Liver (tissue), 9 donors: Measurements from ENCODE around the gene PRKD3. TPM values are rescaled to one million over a fixed set of nuclear protein-coding genes. Genes with fewer than 3 reads are reported as not detected.

Experiments used
- DNase-seq: peaks from one replicate; pipeline ENCODE4 v3.0.0-alpha.2; 2017; ENCODE audit warnings: low spot score
- H3K27ac ChIP-seq, 2 donors: one replicate each; pipeline ENCODE4 v1.7.0; 2013; ENCODE audit warnings: inconsistent platforms in 2 of 2, low read length in 2 of 2, control low read depth in 1 of 2, low read depth in 1 of 2, mild to moderate bottlenecking in 1 of 2
- H3K27me3 ChIP-seq, 4 donors: one replicate each; pipeline versions ENCODE4 v1.6.1 to v1.7.0; 2013; ENCODE audit warnings: low read length in 3 of 4, inconsistent platforms in 1 of 4, mild to moderate bottlenecking in 1 of 4, moderate library complexity in 1 of 4; ENCODE audit not compliant: control insufficient read depth in 4 of 4, insufficient read depth in 4 of 4
- H3K36me3 ChIP-seq, 4 donors: one replicate each; pipeline versions ENCODE4 v1.6.1 to v1.7.0; 2013; ENCODE audit warnings: low read length in 3 of 4, mild to moderate bottlenecking in 3 of 4, low read depth in 1 of 4, moderate library complexity in 1 of 4; ENCODE audit not compliant: control insufficient read depth in 4 of 4, insufficient read depth in 3 of 4
- H3K4me1 ChIP-seq, 4 donors: one replicate each; pipeline versions ENCODE4 v1.6.1 to v1.7.0; 2013; ENCODE audit warnings: low read length in 3 of 4, mild to moderate bottlenecking in 3 of 4, moderate library complexity in 1 of 4; ENCODE audit not compliant: control insufficient read depth in 4 of 4, insufficient read depth in 4 of 4
- H3K4me3 ChIP-seq, 3 donors: one replicate each; pipeline versions ENCODE4 v1.6.1 to v1.7.0; 2013; ENCODE audit warnings: low read length in 3 of 3, control low read depth in 1 of 3, low read depth in 1 of 3, mild to moderate bottlenecking in 1 of 3
- H3K9ac ChIP-seq, 2 donors: one replicate each; pipeline ENCODE4 v1.7.0; 2013; ENCODE audit warnings: low read length in 2 of 2, mild to moderate bottlenecking in 2 of 2, moderate library complexity in 2 of 2, control low read depth in 1 of 2, low read depth in 1 of 2
- H3K9me3 ChIP-seq, 4 donors: one replicate each; pipeline versions ENCODE4 v1.6.1 to v1.7.0; 2013; ENCODE audit warnings: low read length in 3 of 4; ENCODE audit not compliant: control insufficient read depth in 4 of 4
- ATF3 ChIP-seq: IDR thresholded peaks from 2 replicates; pipeline ENCODE4 v1.6.1; 2016; ENCODE audit warnings: antibody characterized with exemption
- CTCF ChIP-seq: fragments of 150-350 bp; IDR thresholded peaks from 2 replicates; pipeline ENCODE4 v1.5.1; 2017; ENCODE audit warnings: improper control_type of control experiment, low read depth, low read length; ENCODE audit not compliant: missing input control
- EGR1 ChIP-seq, 2 donors: IDR thresholded peaks; 2 replicates each; pipeline ENCODE4 v1.6.1; 2016 to 2018; ENCODE audit warnings: antibody characterized with exemption in 2 of 2, low read depth in 2 of 2
- FOXA1 ChIP-seq: IDR thresholded peaks from 2 replicates; pipeline ENCODE4 v1.6.1; 2016; ENCODE audit warnings: antibody characterized with exemption
- FOXA2 ChIP-seq: IDR thresholded peaks from 2 replicates; pipeline ENCODE4 v1.6.1; 2016; ENCODE audit warnings: antibody characterized with exemption
- GABPA ChIP-seq, 2 donors: IDR thresholded peaks in 1 of 2; conservative IDR thresholded peaks in 1 of 2; 2 replicates each; pipeline ENCODE4 v1.6.1; 2016; ENCODE audit warnings: antibody characterized with exemption in 2 of 2, mild to moderate bottlenecking in 1 of 2, moderate library complexity in 1 of 2
- HNF4A ChIP-seq, 2 donors: conservative IDR thresholded peaks; 2 replicates each; pipeline ENCODE4 v1.6.1; 2016; ENCODE audit warnings: antibody characterized with exemption in 2 of 2, mild to moderate bottlenecking in 2 of 2
- HNF4G ChIP-seq: IDR thresholded peaks from 2 replicates; pipeline ENCODE4 v1.6.1; 2016; ENCODE audit warnings: antibody characterized with exemption
- JUND ChIP-seq, 2 donors: IDR thresholded peaks; 2 replicates each; pipeline ENCODE4 v1.6.1; 2016; ENCODE audit warnings: antibody characterized with exemption in 2 of 2
- MAX ChIP-seq: IDR thresholded peaks from 2 replicates; pipeline ENCODE4 v1.6.1; 2016; ENCODE audit warnings: antibody characterized with exemption
- NR2F2 ChIP-seq: IDR thresholded peaks from 2 replicates; pipeline ENCODE4 v1.6.1; 2016; ENCODE audit warnings: antibody characterized with exemption
- RAD21 ChIP-seq, 2 donors: IDR thresholded peaks; 2 replicates each; pipeline ENCODE4 v1.6.1; 2016; ENCODE audit warnings: antibody characterized with exemption in 2 of 2, mild to moderate bottlenecking in 2 of 2
- REST ChIP-seq: IDR thresholded peaks from 2 replicates; pipeline ENCODE4 v1.6.1; 2016; ENCODE audit warnings: antibody characterized with exemption, mild to moderate bottlenecking
- RXRA ChIP-seq, 2 donors: IDR thresholded peaks; 2 replicates each; pipeline ENCODE4 v1.6.1; 2017 to 2018; ENCODE audit warnings: antibody characterized with exemption in 2 of 2, mild to moderate bottlenecking in 1 of 2
- SP1 ChIP-seq: IDR thresholded peaks from 2 replicates; pipeline ENCODE4 v1.6.1; 2018; ENCODE audit warnings: antibody characterized with exemption, mild to moderate bottlenecking
- TAF1 ChIP-seq: conservative IDR thresholded peaks from 2 replicates; pipeline ENCODE4 v1.6.1; 2016; ENCODE audit warnings: antibody characterized with exemption, mild to moderate bottlenecking
- YY1 ChIP-seq: IDR thresholded peaks from 2 replicates; pipeline ENCODE4 v1.6.1; 2016; ENCODE audit warnings: antibody characterized with exemption, mild to moderate bottlenecking
- ZBTB33 ChIP-seq: IDR thresholded peaks from 2 replicates; pipeline ENCODE4 v1.6.1; 2016; ENCODE audit warnings: antibody characterized with exemption
- WGBS: extraction: QIAGEN DNeasy Blood & Tissue Kit; methylation state at CpG from one replicate; pipeline ENCODE4 v1.1.7; 2013; 5-methylcytosine and 5-hydroxymethylcytosine counted together
- polyA plus RNA-seq, 2 donors: library from polyadenylated mRNA; stranded (reverse) in 1 of 2; unstranded in 1 of 2; fragments of 200-250 nt in 1 of 2; fragments of >200 nt in 1 of 2; fragmentation: Nextera tagmentation in 1 of 2; extraction: Ambion mirVana in 1 of 2; gene quantifications; one replicate each; pipeline versions ENCODE4 v1.2.1 to v1.2.3, GENCODE V29; 2013 to 2015
- total RNA-seq, 2 donors: library from RNA; depleted of rRNA; stranded (reverse); fragments of >200 nt; gene quantifications; one replicate each; pipeline ENCODE4 v1.2.3, GENCODE V29; 2014
- donor health status: healthy.
- donor health status: healthy.
- donor health status: healthy.
- donor health status: healthy.
- donor health status: healthy.

PRKD3 gene
- total and polyA plus RNA-seq, 4 donors, result 4.4 to 19.7 (median 8.1) TPM

- DNase-seq, result no peak
- Histone ChIP-seq H3K27me3 (no peaks in the 10 kb centered on the region), H3K9me3 (no peaks in the 10 kb centered on the region), H3K4me3 (no peak overlapping the region), H3K4me1 (no peaks in the 10 kb centered on the region), H3K9ac (no peak overlapping the region), H3K27ac (no peak overlapping the region), H3K36me3 (no peaks in the 10 kb centered on the region)
- no peak for TF ChIP-seq TAF1
- TF ChIP-seq ATF3, result no peak
- no peak for TF ChIP-seq CTCF
- no peak for TF ChIP-seq RAD21 (IDR thresholded peaks at IDR 0.05)
- TF ChIP-seq GABPA (IDR thresholded peaks at IDR 0.05 in 1 of 2, conservative IDR thresholded peaks at IDR 0.05 in 1 of 2), result no peak
- no peak for TF ChIP-seq FOXA2
- no peak for TF ChIP-seq HNF4G
- no peak for TF ChIP-seq JUND (IDR thresholded peaks at IDR 0.05)
- no peak for TF ChIP-seq HNF4A (conservative IDR thresholded peaks at IDR 0.05)
- no peak for TF ChIP-seq MAX
- TF ChIP-seq ZBTB33, result no peak
- no peak for TF ChIP-seq EGR1 (IDR thresholded peaks at IDR 0.05; ENCODE audit: low read depth in 2 of 2)
- TF ChIP-seq RXRA (IDR thresholded peaks at IDR 0.05), result no peak
- TF ChIP-seq FOXA1, result no peak
- no peak for TF ChIP-seq SP1
- TF ChIP-seq YY1, result no peak
- TF ChIP-seq NR2F2, result no peak
- no peak for TF ChIP-seq REST
- whole genome bisulfite sequencing, result 74% methylated on average over 6 of the region's 6 CpGs
These were observed 31.7 kb upstream of the PRKD3 start for GRCh38 chr2:37356299-37356698.

GRCh38 chr2:37355735-37356134, 31.1 kb upstream of the PRKD3 start:
- H3K27ac ChIP-seq, result no peak overlapping the region
- no peak overlapping the region for H3K4me3 ChIP-seq
- DNase-seq, result no peak
- WGBS, result 88% methylated on average over 7 of the region's 7 CpGs
- no peaks in the 10 kb centered on the region for H3K27me3 ChIP-seq
- no peak overlapping the region for H3K9ac ChIP-seq
- no peaks in the 10 kb centered on the region for H3K4me1 ChIP-seq
- no peaks in the 10 kb centered on the region for H3K9me3 ChIP-seq
- no peaks in the 10 kb centered on the region for H3K36me3 ChIP-seq
- TF ChIP-seq JUND (IDR thresholded peaks at IDR 0.05) (no peak), GABPA (IDR thresholded peaks at IDR 0.05 in 1 of 2, conservative IDR thresholded peaks at IDR 0.05 in 1 of 2) (no peak), NR2F2 (no peak), RXRA (IDR thresholded peaks at IDR 0.05) (no peak), TAF1 (no peak), ATF3 (no peak), FOXA1 (no peak), CTCF (no peak), SP1 (no peak), FOXA2 (no peak), HNF4G (no peak), MAX (no peak)
